ENCODE measurements around the gene LIN9. TPM values are rescaled to one million over a fixed set of nuclear protein-coding genes. Genes with fewer than 3 reads are reported as not detected.

Gene LIN9
- total RNA-seq, 4 donors from 2014 or later = 1.00 to 3.2 (median 2.3) TPM; not detected in 1

DNA sequence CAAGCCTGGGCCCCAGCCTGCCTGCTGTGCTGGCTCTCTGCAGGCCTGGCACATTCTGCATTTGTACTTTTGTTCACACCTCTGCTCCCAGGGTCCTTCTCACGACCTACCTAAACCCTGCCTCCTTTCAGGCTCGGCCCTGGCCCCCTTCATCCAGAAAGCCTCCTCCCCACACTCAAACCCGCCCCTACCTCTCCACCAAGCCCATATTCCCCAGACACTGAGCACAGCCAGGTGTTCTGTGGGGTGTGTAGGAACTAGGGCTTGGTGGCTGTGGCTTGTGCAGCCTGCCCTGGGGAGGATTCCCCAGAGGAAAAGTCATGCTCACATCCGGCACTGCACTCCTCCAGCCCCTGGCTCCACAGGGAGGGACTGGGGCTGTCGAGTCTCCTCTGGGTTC lies 93.7 kb downstream of the LIN9 start:
- in situ Hi-C loops (cut with MboI; ENCODE audit: low pct_ligation_motif_present in 1 of 4, low pct_unique_long_range_greater_than_20kb in 1 of 4, low sequenced_read_pairs in 3 of 4) = loop anchor here in 1 of 4 donors (25.0 kb wide), 1 partner anchor 122 kb away; no protein-coding TSS in a partner anchor
- intact Hi-C loops (cut with DNase I; ENCODE audit: low total_unique reads) = no loop called here
- Histone ChIP-seq H3K27ac (no peak overlapping the region), H3K36me3 (no peaks in the 10 kb centered on the region), H3K27me3 (no peaks in the 10 kb centered on the region), H3K4me1 (no peaks in the 10 kb centered on the region), H3K9me3 (no peaks in the 10 kb centered on the region), H3K4me3 (no peak overlapping the region)
- no peak for TF ChIP-seq POLR2A (IDR thresholded peaks at IDR 0.05)
- no peak for TF ChIP-seq EP300 (IDR thresholded peaks at IDR 0.05; ENCODE audit: low read depth)
- TF ChIP-seq, protein P1, sequence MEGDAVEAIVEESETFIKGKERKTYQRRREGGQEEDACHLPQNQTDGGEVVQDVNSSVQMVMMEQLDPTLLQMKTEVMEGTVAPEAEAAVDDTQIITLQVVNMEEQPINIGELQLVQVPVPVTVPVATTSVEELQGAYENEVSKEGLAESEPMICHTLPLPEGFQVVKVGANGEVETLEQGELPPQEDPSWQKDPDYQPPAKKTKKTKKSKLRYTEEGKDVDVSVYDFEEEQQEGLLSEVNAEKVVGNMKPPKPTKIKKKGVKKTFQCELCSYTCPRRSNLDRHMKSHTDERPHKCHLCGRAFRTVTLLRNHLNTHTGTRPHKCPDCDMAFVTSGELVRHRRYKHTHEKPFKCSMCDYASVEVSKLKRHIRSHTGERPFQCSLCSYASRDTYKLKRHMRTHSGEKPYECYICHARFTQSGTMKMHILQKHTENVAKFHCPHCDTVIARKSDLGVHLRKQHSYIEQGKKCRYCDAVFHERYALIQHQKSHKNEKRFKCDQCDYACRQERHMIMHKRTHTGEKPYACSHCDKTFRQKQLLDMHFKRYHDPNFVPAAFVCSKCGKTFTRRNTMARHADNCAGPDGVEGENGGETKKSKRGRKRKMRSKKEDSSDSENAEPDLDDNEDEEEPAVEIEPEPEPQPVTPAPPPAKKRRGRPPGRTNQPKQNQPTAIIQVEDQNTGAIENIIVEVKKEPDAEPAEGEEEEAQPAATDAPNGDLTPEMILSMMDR (IDR thresholded peaks at IDR 0.05) = no peak
- no peak for TF ChIP-seq POLR2AphosphoS5 (IDR thresholded peaks at IDR 0.05)
- 79% methylated on average over 5 of the region's 5 CpGs; no CpG with 5 or more reads in 1 of the 2 donors for WGBS, 2 donors (ENCODE audit: low coverage in 1 of 2)
- DNase-seq = no peak

DNA sequence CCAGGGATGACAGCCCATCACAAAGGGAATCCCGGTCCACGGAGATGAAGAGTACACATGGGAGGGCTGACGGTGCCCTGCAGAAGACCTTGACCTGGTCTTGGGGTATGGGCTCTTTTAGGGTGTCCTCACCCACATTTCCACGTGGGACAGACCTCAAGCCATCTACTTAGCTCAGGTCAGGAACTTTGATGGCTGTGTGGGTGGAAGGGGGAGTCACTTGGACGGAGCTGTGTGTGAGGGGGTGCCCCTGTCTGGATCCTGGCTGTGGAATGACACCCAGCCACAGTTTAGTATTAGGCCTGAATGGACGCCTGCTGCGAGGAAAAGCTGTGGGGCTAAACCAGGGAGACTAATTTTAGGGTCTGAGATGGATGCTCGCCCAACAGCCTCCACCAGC lies 96.4 kb downstream of the LIN9 start:
- 88% methylated on average over 8 of the region's 8 CpGs; no CpG with 5 or more reads in 1 of the 2 donors for WGBS, 2 donors (ENCODE audit: low coverage in 1 of 2)
- Histone ChIP-seq H3K36me3 (no peaks in the 10 kb centered on the region), H3K27ac (no peak overlapping the region), H3K4me1 (no peaks in the 10 kb centered on the region), H3K4me3 (no peak overlapping the region), H3K9me3 (no peaks in the 10 kb centered on the region), H3K27me3 (no peaks in the 10 kb centered on the region)
- TF ChIP-seq POLR2AphosphoS5 (IDR thresholded peaks at IDR 0.05) = no peak
- no peak for TF ChIP-seq EP300 (IDR thresholded peaks at IDR 0.05; ENCODE audit: low read depth)
- TF ChIP-seq POLR2A (IDR thresholded peaks at IDR 0.05) = no peak
- TF ChIP-seq, protein P1 (IDR thresholded peaks at IDR 0.05) = no peak
- intact Hi-C loops (cut with DNase I; ENCODE audit: low total_unique reads) = no loop called here
- in situ Hi-C loops (cut with MboI; ENCODE audit: low pct_ligation_motif_present in 1 of 4, low pct_unique_long_range_greater_than_20kb in 1 of 4, low sequenced_read_pairs in 3 of 4) = loop anchor here in 1 of 4 donors (25.0 kb wide), 1 partner anchor 125 kb away; no protein-coding TSS in a partner anchor
- no peak for DNase-seq

DNA sequence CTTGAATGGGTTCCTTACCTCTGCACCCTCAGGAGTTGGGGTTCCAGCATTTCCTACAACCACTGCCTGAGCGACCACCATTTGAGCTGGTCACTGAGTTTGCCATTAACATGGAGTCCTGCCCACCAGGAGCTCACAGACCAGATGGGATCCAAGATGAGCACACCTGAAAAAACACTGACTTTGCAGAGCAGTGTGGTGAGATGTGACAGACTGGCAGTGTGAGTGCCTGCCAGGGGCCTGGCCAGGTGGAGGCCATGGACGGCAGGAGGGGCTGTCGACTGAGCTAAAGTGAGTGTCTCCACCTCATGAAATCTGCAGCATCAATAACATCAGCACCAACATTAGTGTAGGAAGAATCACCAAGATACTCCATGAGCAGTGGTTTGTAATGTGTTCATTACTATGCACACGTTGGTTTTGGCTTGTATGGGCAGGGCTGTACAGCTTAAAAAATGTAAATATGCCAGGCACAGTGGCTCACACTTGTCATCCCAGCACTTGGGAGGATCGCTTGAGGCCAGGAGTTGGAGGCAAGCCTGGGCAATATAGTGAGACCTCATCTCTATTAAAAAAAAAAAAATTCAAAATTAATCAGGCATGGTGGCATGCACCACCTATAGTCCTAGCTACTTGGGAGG lies 97.7 kb downstream of the LIN9 start:
- Histone ChIP-seq H3K36me3 (no peaks in the 10 kb centered on the region), H3K4me3 (no peak overlapping the region), H3K27me3 (no peaks in the 10 kb centered on the region), H3K27ac (no peak overlapping the region), H3K4me1 (no peaks in the 10 kb centered on the region), H3K9me3 (no peaks in the 10 kb centered on the region)
- intact Hi-C loops (cut with DNase I; ENCODE audit: low total_unique reads) = no loop called here
- DNase-seq = no peak
- no peak for TF ChIP-seq EP300 (IDR thresholded peaks at IDR 0.05; ENCODE audit: low read depth)
- TF ChIP-seq POLR2A (IDR thresholded peaks at IDR 0.05) = no peak
- TF ChIP-seq POLR2AphosphoS5 (IDR thresholded peaks at IDR 0.05) = no peak
- TF ChIP-seq, protein P1 (IDR thresholded peaks at IDR 0.05) = no peak
- in situ Hi-C loops (cut with MboI; ENCODE audit: low pct_ligation_motif_present in 1 of 4, low pct_unique_long_range_greater_than_20kb in 1 of 4, low sequenced_read_pairs in 3 of 4) = loop anchor here in 1 of 4 donors (25.0 kb wide), 1 partner anchor 126 kb away; no protein-coding TSS in a partner anchor
- WGBS, 2 donors (ENCODE audit: low coverage in 1 of 2) = 80% methylated on average over 5 of the region's 5 CpGs; no CpG with 5 or more reads in 1 of the 2 donors

DNA sequence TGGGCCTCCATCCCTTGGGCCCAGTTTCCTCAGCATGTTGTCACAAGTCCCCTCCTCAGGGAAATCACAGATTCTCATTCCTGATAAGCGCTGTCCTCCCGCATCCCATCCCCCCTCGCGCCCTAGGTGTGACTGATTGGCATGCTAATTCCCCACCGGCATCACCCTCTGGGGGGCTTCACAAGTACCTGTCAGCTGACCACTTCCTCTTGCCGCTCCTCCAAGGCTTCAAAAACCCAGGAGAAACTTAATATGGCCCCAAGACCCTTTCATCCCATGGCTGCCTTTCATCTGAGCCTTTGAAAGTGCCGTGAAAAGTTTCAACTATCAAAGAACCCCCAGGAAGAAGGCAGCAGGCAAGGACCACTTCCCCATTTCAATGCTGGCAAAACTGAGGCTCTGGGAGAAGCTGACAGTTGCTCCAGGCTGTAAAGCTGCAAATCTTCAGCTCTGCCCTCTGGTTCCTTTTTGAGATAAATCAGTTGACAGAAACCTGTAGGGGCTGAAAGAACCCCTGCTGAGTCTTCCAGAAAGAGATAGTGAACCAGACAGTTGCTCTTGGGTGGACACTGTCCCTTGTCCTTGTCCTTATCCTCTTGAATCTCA lies 98.3 kb downstream of the LIN9 start:
- in situ Hi-C loops (cut with MboI; ENCODE audit: low pct_ligation_motif_present in 1 of 4, low pct_unique_long_range_greater_than_20kb in 1 of 4, low sequenced_read_pairs in 3 of 4) = loop anchor here in 1 of 4 donors (25.0 kb wide), 1 partner anchor 127 kb away; no protein-coding TSS in a partner anchor
- no peaks in the 10 kb centered on the region for H3K9me3 ChIP-seq
- 80% methylated on average over 7 of the region's 7 CpGs; no CpG with 5 or more reads in 1 of the 2 donors for WGBS, 2 donors (ENCODE audit: low coverage in 1 of 2)
- no peaks in the 10 kb centered on the region for H3K27me3 ChIP-seq
- no peak overlapping the region for H3K27ac ChIP-seq
- H3K4me3 ChIP-seq = no peak overlapping the region
- TF ChIP-seq POLR2A (IDR thresholded peaks at IDR 0.05) (no peak), POLR2AphosphoS5 (IDR thresholded peaks at IDR 0.05) (no peak), EP300 (IDR thresholded peaks at IDR 0.05; ENCODE audit: low read depth) (no peak)
- TF ChIP-seq, protein P1 (IDR thresholded peaks at IDR 0.05) = no peak
- intact Hi-C loops (cut with DNase I; ENCODE audit: low total_unique reads) = no loop called here
- H3K4me1 ChIP-seq = no peaks in the 10 kb centered on the region
- no peak for DNase-seq
- no peaks in the 10 kb centered on the region for H3K36me3 ChIP-seq
